NCI-H748 (cell line): ENCODE results near the gene SH3BP5.
A peak's percentile ranks its signal among the peaks of the same experiment; 100 is the strongest.

Experiments
- DNase-seq: peaks from one replicate; lab custom pipeline; 2025; ENCODE audit not compliant: unreplicated experiment; lab: John Stamatoyannopoulos, UW

The SH3BP5 gene

DNA sequence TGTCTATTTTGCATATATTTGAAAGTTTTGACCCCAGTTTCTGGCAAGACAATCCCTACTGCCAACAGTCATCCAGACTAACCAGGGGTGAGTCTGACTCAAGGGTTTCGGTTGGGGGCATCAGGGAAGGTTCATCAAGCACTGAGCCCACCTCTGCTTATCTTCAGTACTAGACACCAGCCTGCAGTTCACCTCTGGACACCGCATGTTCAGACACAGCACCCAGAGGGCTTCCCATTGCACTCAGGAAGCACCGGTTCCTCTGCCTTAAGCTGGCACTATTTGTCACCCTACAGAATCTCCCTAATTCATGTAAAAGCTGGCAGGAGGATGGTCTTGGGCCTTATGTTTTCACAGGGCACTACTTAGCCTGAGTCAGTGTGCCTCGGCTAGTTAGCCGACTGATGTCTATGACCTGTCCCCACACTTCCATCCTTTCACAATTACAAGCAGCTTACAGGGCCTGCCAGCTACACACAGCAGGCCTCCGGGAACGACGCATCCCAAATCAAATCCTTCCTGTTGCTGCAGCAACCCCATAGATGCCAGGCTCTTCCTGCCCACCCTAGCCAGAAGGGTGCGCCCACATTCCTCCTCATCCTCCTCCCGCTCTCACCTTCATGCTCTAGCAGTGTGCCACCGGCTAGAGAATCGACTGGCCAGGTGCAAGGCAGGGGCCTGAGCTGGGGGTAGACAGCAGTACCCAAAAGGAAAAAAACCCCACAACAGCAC is 52.5 kb downstream of the SH3BP5 start:
- DNase-seq: no peak

- no peak for DNase-seq
These were observed 53.2 kb downstream of the SH3BP5 start for GRCh38 chr3:15279205-15279604.

DNA sequence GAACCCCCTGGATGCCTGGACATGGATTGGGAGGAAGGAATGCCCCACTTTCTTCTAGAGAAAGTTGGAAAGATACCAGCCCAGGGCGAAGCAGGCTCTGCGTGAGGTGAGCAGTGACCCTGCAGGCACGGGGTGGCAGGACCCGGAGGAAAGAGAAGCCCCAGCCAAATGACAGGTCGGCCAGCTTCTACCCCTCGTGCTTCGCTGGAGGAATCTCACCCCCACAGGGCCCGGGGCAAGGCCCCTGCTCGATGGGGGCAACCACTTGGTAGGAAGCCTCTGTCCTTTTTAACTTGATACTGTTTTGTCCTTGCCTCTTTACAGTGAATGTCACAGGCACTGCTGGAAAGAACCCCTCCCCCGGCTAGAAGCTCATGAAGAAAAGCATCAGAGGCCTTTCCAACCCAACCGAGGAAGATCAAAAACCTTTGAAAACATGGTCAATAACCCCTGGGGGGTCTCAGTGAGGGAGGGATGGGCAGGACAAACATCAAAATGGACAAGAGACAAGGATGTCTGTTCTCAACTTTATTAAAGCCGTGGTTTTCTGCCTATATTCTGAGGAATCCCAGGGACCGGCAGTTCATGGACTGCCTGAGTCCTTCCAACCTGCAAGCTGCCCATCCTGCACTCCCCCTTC is 54.4 kb downstream of the SH3BP5 start:
- DNase-seq: no peak

GRCh38 chr3:15276028-15276724 is 56.2 kb downstream of the SH3BP5 start:
- no peak for DNase-seq

DNA sequence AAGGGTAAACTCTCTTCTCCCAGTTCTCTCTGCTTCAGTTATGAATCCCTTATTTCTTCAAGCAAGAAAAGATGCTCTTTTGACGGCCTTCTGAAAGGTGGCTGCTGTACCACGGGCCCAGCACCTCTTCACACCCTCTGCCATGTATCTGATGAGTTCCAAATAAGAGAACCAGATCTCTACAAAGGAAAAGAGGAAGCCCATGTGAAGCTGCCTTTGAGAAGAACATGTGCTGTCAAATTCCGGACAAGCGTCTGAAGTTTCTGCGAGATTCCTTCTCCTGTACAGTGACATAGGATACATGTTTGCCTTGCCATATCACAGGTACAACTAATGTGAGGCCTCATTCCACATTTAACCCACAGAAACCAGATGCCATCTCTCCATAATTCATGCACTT is 59.2 kb downstream of the SH3BP5 start:
- DNase-seq: no peak

DNA sequence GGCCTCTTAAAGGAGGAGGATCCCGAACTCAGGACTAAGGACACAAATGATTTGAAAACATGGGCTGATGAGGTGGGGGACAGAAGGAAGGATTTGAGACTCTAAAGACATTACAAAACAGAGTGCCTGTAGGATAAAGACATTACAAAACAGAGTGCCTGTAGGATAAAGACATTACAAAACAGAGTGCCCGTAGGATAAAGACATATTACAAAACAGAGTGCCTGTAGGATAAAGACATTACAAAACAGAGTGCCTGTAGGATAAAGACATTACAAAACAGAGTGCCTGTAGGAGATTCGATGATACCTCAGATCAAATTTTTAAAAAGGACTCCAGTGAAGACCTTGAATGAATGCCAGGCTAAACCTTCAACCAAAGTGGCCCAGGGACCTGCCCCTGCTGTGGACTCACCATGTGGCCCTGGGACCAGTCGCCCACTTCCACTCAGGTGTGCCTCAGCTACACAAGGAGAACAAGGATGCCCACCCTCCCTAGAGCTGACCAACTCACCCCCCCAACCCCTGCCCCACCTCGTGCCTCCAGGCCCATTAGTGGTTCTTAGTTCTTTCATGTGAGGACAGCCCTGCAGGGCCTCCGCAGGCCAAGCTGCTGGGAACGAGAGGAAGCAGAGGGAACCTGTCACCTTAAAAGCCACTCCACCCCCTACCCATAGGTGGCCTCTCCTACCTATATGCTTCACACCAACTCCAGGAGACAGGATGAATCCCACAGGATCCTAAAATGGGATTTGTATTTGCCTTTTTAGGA is 59.8 kb downstream of the SH3BP5 start:
- DNase-seq: no peak

GRCh38 chr3:15271785-15272381 is 60.5 kb downstream of the SH3BP5 start:
- no peak for DNase-seq

DNA sequence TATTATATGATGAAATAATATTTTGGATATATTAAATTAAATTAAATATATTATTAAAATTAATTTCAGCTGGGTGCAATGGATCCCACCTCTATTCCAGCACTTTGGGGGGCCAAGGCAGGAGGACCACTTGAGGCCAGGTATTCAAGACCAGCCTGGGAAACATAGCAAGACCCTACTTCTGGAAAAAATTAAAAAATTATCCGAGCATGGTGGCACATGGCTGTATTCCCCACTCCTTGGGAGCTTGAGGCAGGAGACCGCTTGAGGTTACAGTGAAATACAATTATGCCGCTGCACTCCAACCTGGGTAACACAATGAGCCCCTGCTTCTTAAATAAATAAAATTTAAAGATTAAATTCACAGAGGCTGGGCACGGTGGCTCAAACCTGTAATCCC is 61.4 kb downstream of the SH3BP5 start:
- no peak for DNase-seq

DNA sequence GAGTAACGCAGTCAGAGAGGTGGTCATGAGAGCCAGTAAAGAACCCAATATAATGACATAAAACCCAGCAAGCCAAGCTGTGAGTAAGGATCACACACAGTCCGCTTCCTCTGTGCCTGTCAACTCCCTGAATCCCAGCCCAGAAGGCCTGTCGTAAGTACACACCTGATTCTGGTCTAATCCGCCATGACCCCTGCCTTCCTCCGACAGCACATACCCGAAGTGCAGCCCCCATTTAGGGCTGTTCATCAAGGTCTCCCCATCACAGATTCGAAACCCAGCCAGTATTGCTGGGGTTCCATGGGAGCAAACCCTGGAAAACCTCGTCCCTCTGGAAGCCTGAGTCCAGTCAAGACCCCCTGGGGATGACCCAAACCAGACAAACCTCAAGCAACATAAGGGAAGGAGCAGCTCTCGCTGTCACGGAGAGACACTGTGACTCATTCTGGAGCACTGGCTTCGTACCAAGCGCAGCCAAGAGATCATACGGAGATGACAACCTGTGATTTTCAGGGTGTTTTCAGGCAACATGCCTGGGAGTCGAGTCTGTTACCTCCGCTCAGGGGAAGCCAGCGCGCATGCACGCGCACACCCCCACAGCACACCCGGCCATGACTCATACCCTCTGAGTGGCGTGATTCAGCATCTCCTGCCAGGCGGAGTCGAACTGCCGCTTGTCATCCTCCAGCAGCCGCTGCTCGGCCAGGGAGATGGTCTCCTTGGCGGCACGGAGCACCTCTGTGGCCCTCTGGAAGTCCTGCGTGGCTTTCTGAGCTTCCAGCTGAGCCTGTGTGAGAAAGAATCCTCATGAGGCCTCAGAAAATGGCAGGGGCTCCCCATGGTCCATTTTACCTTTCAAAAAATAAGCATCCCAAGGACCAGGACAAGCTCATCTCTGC is 63.0 kb downstream of the SH3BP5 start:
- DNase-seq: no peak

- DNase-seq: peak; percentile 72
These were observed 64.3 kb downstream of the SH3BP5 start for GRCh38 chr3:15268033-15268631.

- DNase-seq: no peak
These were observed 64.9 kb downstream of the SH3BP5 start for GRCh38 chr3:15267502-15267901.

- DNase-seq: no peak
These were observed 65.6 kb downstream of the SH3BP5 start for GRCh38 chr3:15266510-15267376.

DNA sequence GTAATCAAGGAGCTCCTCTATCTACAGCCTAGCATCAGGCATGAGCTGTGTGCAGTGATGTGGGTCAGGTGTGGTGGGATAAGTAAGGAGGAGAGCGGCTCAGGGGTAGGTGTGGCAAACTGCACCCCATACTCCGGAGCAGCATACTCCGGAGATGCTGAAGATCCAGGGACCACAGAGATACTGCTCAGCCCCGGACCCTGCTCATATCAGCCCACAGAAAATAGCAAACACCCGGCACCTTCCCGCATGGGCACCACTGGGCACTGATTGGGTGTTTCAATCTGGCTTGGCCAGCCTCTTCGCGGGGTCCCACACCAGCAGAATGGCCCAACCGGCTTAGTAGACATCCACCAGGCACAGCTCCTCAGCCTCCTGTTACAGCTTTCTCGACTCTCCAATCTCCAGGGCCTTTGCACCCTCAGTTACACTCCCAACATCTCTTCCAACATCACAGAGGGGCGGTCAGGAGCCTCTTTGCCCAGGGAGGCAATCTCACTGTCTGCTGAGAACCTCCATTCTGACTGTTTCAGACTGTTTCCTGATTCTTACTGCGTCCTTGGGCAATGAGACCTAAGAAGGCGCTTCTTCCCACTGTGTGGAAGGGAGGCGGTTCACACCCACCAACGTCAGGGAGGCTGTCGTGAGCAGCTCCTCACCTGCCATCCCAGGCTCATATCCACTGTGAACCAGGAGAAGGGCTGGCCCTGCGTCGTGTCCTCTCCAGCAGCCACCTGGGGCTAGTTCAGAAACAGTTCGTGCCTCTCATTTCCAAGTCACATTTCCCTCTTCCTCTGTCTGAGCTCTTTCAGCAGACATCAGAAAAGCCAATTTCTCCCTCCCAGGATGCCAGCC is 66.5 kb downstream of the SH3BP5 start:
- DNase-seq: no peak

GRCh38 chr3:15264486-15264885 is 67.9 kb downstream of the SH3BP5 start:
- DNase-seq: no peak

DNA sequence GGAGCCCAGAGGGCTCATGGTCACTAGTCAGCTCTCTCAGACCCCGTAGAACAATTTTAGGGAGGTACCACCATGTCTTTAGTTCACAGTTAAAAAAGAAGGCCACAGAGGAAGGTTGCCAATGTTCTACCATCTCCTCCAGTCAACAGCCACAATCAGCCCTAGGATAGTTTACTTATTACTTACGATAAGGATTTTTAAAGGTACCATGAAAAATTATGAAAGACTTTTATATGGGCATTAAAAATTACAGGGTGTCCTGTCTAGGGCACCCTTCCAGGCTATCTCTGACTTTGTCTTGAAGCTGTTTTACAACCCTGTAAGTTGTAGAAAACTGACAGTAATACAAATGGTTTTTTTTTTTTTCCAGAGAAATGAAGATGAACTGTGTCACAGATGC is 68.5 kb downstream of the SH3BP5 start:
- DNase-seq: no peak

DNA sequence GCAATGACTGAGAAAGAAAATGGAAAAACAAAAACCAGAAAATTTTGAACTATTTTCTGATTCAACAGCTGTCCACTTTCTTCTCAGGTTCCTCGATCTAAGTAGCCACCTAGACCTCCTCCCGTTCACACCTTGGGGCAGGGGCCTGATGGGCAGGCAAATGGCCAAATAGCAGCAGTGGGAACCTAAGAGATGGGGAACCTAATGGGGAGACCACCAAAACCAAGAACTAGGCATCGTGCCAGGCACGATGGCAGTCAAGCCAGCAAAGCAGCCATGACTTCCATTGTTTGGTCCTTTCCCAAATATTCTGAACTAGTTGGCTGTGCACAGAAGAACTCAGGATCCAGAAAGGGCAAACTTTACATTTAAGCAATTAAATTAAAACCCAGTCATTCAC is 69.3 kb downstream of the SH3BP5 start:
- DNase-seq: no peak

GRCh38 chr3:15262021-15262420 is 70.4 kb downstream of the SH3BP5 start:
- no peak for DNase-seq

- DNase-seq: no peak
These were observed 71.1 kb downstream of the SH3BP5 start for GRCh38 chr3:15261274-15261673.
